ENCODE data around the gene CASP8AP2.
"Not testable (repeated sequence)": the region's sequence is repeated elsewhere in the genome, so short reads cannot be mapped to it uniquely, and the experiment has no call there.

The CASP8AP2 gene

DNA sequence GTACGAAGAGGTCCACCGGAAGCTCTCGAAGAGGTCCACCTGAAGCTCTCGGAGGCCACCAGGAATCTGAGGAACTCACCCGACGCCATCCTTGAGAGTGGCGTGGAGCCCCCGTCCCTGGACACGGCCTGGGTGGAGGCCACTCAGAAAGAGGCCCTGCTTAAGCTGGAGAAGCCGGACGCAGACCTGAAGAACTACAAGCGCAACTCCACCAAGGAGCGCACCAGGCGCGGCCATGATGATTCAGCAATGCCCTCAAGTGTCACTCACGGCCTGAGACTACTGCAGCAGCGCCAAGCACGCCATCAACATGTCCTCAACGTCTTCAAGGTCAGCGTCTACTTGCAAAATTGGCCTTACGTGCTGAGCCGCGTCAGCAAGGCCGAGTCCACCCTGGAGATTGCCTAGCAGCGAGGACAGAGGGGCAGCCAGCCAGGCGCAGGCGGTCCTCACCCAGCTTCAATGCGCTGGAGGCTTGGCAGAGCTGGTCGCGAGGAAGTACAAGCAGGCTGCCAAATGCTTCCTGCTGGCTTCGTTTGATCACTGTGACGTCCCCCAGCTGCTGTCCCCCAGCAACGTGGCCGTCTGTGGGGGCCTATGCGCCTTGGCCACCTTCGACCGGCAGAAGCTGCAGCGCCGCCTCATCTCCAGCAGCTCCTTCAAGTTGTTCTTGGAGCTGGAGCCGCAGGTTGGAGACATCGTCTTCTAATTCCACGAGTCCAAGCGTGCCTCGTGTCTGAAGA lies 56.9 kb downstream of the CASP8AP2 start:
- H3K4me3 ChIP-seq (ENCODE audit: low read depth, low read length): no peak overlapping the region

DNA sequence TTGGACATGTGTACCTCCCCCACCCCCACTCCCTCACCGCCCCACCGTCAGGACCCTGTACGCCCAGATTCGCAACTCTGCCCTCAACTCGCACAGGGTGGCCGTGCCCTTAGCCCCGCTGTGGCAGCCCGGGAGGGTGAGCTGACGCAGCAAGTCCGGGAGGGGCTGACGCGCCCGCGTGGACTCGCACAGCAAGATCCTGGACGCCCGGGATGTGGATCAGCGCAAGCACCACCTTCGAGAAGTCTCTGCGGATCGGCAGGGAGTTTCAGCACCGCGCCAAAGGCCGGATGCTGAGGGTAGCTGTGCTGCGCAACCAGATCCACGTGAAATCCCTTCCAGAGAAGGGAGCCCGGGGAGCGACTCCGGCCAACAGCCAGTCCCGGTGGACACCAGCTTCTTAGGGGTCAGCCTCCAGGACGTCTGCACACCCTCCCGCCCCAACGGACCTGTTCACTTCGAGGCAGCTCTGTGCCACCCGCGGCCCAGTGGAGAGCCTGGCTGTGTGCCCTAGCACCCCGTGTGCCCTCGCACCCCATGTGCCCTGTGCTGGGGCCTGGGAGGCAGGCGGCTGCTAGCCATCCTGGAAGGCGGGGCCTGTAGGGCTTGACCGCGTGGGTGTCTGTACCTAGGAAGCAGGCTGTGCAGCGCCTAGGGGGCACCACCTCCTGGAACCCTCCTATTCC lies 57.9 kb downstream of the CASP8AP2 start:
- no peak overlapping the region for H3K4me3 ChIP-seq (ENCODE audit: low read depth, low read length)

DNA sequence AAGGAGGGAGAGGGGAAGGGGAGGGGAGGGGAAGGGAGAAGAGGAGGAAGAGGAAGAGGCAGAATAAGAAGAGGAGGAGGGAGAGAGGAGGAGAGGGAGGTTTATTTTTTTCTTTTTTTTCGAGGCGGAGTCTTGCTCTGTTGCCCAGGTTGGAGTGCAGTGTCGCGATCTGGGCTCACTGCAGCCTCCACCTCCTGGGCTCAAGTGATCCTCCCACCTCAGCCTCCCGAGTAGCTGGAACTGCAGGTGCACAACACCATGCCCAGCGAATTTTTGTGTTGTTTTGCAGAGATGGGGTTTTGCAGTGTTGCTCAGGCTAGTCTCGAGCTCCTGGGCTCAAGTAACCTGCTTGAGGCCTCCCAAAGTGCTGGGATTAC lies 58.4 kb downstream of the CASP8AP2 start:
- H3K4me3 ChIP-seq (ENCODE audit: low read depth, low read length): no peak overlapping the region

DNA sequence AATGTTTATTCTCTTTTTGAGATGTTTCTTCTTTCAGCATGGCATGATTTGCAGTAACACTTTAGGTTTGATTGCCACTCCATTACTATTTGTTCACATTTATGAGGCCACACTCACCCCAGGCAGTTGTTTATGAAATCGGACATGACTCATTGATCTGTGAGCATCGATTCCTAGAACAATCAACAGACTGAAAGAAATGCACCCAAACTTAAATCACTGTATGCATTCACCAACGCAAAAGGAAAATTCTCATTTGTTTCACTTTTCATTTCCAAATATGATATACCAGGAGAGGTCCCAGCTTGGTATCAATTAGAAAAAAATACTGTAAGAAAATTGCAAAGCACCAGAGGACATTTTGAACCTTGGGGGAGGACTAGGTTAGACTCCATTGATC lies 59.2 kb downstream of the CASP8AP2 start:
- H3K4me3 ChIP-seq (ENCODE audit: low read depth, low read length): no peak overlapping the region

DNA sequence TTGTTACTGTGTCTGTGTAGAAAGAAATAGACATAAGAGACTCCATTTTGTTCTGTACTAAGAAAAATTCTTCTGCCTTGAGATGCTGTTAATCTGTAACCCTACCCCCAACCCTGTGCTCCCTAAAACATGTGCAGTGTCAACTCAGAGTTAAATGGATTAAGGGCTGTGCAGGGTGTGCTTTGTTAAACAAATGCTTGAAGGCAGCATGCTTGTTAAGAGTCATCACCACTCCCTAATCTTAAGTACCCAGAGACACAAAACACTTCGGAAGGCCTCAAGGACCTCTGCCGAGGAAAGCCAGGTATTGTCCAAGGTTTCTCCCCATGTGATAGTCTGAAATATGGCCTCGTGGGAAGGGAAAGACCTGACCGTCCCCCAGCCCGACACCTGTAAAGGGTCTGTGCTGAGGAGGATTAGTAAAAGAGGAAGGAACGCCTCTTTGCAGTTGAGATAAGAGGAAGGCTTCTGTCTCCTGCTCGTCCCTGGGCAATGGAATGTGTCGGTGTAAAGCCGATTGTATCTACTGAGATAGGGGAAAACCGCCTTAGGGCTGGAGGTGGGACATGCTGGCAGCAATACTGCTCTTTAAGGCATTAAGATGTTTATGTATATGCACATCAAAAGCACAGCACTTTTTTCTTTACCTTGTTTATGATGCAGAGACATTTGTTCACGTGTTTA lies 61.3 kb downstream of the CASP8AP2 start:
- H3K4me3 ChIP-seq (ENCODE audit: low read depth, low read length): not testable (repeated sequence)

DNA sequence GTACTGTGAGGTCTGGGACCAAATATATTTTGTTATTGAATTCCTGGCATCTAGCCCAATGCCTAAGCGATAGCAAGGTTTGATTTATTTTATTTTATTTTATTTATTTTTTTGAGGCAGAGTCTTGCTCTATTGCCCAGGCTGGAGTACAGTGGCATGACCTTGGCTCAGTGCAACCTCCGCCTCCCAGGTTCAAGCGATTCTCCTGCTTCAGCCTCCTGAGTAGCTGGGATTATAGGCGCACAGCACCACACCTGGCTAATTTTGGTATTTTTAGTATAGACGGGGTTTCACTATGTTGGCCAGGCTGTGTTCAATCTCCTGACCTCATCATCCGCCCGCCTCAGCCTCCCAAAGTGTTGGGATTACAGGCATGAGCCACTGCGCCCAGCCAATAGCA lies 62.9 kb downstream of the CASP8AP2 start:
- not testable (repeated sequence) for H3K4me3 ChIP-seq (ENCODE audit: low read depth, low read length)

- no peak within 1 kb of the TSS for H3K4me3 ChIP-seq (ENCODE audit: low read depth, low read length)
Observed at GRCh38 chr6:89894169-89894568, 64.5 kb downstream of the CASP8AP2 start, which contains the start of gene GJA10. Gene GJA10, plus strand, starts transcription at chr6:89894469. Its CDS starts 0 bp downstream, at chr6:89894469.

DNA sequence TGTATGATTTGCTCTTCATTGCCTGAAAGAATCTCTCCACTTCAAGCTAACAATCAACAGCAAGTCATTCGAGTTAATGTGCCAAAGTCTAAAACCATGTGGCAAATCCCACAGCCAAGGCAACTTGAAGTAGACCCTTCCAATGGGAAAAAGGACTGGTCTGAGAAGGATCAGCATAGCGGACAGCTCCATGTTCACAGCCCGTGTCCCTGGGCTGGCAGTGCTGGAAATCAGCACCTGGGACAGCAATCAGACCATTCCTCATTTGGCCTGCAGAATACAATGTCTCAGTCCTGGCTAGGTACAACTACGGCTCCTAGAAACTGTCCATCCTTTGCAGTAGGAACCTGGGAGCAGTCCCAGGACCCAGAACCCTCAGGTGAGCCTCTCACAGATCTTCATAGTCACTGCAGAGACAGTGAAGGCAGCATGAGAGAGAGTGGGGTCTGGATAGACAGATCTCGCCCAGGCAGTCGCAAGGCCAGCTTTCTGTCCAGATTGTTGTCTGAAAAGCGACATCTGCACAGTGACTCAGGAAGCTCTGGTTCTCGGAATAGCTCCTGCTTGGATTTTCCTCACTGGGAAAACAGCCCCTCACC lies 65.7 kb downstream of the CASP8AP2 start:
- no peak overlapping the region for H3K4me3 ChIP-seq (ENCODE audit: low read depth, low read length)

DNA sequence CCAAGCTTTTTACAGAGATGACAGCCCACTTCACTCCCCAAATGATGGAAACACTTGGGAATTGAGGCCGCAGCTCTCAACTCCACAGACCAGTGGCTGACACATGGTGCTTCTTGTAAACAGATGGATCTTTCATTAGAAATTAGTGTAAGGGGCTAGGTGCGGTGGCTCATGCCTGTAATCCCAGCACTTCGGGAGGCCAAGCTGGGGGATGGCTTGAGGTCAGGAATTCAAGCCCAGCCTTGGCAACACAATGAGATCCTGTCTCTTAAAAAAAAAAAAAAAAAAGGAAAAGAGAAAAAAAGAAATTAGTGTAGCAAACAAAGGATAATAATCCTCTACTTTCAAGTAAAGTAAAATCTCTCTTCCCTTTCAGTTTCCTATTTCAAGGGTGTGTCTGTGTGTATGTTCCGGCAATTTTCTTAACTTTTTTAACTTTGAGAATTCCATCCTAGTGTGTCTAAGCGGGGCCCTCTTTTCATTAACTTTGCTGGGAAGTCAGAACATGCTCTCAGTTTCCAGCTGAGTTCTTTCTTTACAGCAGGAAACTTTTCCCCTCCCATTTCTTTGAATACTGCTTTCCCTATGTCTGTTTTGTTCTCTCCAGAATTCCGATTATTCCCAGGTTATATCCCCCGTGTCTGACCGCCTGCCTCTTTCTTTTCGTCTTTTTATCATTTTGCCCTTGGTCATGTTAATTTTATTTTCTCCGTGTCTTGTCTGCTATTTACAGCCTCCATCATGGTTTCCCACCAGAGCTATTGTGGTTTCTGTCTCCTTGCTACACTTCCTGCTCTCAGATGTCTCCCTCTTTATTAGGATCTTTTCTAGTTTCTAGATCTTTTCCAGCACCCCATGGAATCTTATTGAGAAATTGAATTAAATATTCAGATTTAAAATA lies 80.6 kb downstream of the CASP8AP2 start:
- H3K4me3 ChIP-seq (ENCODE audit: low read depth, low read length): not testable (repeated sequence)

GRCh38 chr6:89910902-89911240 lies 81.2 kb downstream of the CASP8AP2 start:
- H3K4me3 ChIP-seq (ENCODE audit: low read depth, low read length): no peak overlapping the region

GRCh38 chr6:89916136-89916920 lies 86.6 kb downstream of the CASP8AP2 start:
- H3K4me3 ChIP-seq (ENCODE audit: low read depth, low read length): no peak overlapping the region

GRCh38 chr6:89917216-89917615 lies 87.5 kb downstream of the CASP8AP2 start:
- no peak overlapping the region for H3K4me3 ChIP-seq (ENCODE audit: low read depth, low read length)

GRCh38 chr6:89917801-89918366 lies 88.2 kb downstream of the CASP8AP2 start:
- H3K4me3 ChIP-seq (ENCODE audit: low read depth, low read length): no peak overlapping the region

All from iPS-11a (cell line).